ENCODE data around the gene PPP1R3G. TPM values are rescaled to one million over a fixed set of nuclear protein-coding genes. Genes with fewer than 3 reads are reported as not detected.
A peak's percentile ranks its signal among the peaks of the same experiment; 100 is the strongest.

The PPP1R3G gene
- total and polyA plus RNA-seq, 12 donors = 3.8 to 12.2 (median 8.0) TPM

DNA sequence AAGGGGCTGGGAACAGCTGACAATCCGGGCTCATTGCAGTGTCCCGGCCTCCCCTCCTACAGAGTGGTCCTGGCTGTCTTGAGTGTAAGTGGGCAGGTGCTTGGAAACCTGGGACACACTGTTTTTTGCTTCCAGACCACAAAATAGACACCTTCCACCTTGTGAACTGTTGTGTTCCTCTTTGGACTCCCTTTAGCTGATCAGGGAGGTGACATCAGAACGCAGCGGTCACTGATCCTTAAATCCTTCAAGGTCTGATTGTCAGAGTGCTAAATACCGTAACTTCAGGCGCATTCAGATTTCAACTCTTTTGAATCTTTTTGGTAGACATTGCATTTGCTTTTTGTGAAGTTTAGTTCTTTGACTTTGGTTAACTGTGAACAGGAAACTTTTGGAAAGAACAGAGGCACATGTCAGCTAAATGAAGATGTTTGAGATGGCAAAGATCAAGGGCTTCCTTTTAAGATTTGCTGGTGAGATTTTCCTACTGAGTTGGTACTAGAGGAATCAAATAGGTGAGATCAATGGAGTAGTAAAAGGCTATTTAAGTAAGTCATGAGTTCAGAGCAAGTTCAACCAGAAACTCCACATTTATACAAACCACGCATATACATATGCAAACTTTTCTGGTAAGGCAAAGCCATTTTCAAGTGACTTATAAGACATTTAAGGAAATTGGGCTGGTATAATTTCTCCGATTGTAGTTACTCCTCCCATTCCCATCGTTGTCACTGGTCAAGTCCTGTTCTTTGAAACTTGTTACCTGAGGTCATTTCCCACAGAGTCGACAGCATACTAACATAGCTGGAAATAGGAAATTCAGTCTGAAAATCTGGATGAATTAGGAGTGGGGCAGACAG is 6.3 kb downstream of the PPP1R3G start:
- Histone ChIP-seq H3K27ac (no peak overlapping the region), H3K9me3 (no peaks in the 10 kb centered on the region), H3K4me3 (no peak overlapping the region), H3K36me3 (no peaks in the 10 kb centered on the region), H3K27me3 (peaks cover 0 to 9% (median 0%) of the 10 kb centered on the region in 7 donors), H3K4me1 (peaks cover under 1 to 71% (median 31%) of the 10 kb centered on the region in 9 donors)
- intact Hi-C loops (cut with DNase I) = no loop called here
- DNase-seq = no peak
- TF ChIP-seq, protein P1, sequence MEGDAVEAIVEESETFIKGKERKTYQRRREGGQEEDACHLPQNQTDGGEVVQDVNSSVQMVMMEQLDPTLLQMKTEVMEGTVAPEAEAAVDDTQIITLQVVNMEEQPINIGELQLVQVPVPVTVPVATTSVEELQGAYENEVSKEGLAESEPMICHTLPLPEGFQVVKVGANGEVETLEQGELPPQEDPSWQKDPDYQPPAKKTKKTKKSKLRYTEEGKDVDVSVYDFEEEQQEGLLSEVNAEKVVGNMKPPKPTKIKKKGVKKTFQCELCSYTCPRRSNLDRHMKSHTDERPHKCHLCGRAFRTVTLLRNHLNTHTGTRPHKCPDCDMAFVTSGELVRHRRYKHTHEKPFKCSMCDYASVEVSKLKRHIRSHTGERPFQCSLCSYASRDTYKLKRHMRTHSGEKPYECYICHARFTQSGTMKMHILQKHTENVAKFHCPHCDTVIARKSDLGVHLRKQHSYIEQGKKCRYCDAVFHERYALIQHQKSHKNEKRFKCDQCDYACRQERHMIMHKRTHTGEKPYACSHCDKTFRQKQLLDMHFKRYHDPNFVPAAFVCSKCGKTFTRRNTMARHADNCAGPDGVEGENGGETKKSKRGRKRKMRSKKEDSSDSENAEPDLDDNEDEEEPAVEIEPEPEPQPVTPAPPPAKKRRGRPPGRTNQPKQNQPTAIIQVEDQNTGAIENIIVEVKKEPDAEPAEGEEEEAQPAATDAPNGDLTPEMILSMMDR (IDR thresholded peaks at IDR 0.05) = no peak
- 93 to 96% methylated on average over 10 of the region's 10 CpGs for WGBS, 2 donors
- ATAC-seq = no peak

DNA sequence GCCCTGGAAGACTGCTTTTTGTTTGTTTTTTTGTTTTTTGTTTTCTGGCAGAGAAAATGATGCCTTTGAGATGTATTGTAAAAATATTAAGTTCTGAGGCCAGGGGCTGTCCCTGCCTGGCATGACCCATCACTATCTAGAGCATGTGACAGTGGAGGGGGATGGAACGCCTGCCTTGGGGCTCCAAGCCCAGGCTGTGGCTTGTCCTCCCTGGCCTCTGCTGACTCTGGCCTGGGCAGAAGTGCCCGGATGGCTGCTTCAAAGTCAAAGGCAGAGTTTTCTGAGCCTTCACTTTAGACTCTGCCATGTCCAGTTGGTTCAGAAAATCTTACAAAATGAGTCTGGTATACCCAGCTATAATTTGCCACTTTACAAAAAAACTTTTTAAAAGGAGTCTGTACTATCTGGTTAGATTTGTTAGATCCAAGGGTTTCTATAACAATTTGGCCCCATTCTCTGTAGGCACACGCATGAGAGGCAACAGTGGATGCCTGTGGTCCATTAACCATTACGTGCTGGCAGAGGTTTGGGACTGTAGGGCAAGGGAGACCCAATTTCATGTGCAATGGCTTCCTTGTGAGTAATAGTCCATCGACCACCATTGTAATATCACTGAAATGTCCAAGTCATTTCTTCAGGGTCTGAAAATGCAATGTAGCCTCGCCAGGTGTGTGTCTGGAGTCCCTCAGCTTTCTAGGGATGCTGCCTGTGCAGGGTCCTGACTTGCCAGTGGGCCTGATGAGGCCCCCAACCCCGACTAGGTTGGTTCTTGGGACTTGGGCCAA is 8.3 kb downstream of the PPP1R3G start:
- peaks cover 0 to 77% (median 26%) of the 10 kb centered on the region in 9 donors for H3K4me1 ChIP-seq
- DNase-seq (peak; percentile 43 to 56), ATAC-seq (peak; percentile 55 to 84 (median 72))
- intact Hi-C loops (cut with DNase I) = no loop called here
- H3K9me3 ChIP-seq = no peaks in the 10 kb centered on the region
- peak overlapping the region; percentile 6 to 75 (median 40) for H3K27ac ChIP-seq
- H3K27me3 ChIP-seq = no peaks in the 10 kb centered on the region
- WGBS, 2 donors = 69 to 72% methylated on average over 7 of the region's 7 CpGs
- no peak overlapping the region for H3K4me3 ChIP-seq
- TF ChIP-seq, protein P1 (IDR thresholded peaks at IDR 0.05) = no peak
- H3K36me3 ChIP-seq = no peaks in the 10 kb centered on the region

DNA sequence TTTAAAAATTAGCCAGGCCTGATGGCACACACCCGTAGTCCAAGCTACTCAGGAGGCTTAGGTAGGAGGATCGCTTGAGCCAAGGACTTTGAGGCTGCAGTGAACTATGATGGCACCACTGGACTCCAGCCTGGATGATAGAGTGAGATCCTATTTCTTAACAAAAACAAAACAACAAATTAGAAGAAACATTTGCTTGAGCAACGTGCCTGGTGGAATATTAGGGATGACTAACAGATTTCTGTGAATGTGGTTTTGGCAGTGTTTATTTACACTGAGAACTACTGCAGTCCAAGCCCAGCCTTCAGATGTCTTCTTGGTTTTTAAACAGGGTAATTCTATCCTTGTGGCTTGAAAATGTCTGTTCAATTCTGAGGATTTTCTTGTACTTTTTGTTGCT is 9.2 kb downstream of the PPP1R3G start:
- TF ChIP-seq, protein P1 (IDR thresholded peaks at IDR 0.05) = no peak
- 86 to 87% methylated on average over 3 of the region's 3 CpGs for WGBS, 2 donors
- peaks cover 0 to 69% (median 26%) of the 10 kb centered on the region in 9 donors for H3K4me1 ChIP-seq
- DNase-seq (no peak), ATAC-seq (no peak)
- intact Hi-C loops (cut with DNase I) = no loop called here
- H3K36me3 ChIP-seq = no peaks in the 10 kb centered on the region
- H3K4me3 ChIP-seq = no peak overlapping the region
- no peaks in the 10 kb centered on the region for H3K27me3 ChIP-seq
- H3K27ac ChIP-seq = peak overlapping the region in 4 of 10 donors; percentile 23 to 75 (median 46)
- no peaks in the 10 kb centered on the region for H3K9me3 ChIP-seq

DNA sequence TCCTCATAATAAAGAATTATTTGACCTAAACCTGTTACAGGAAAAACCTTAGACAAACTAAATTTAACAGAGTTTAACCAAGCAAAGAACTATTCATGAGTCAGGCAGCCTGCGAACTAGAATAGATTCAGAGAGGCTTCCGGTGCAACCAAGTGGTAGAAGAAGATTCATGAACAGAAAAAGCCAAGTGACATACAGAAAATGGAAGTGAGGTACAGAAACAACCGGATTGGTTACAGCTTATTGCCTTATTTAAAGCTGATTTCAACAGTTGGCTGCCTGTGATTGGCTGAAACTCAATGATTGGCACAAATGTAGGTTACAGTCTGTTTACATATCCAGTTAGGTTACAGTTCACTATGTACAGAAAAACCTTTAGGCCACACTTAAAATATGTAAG is 10.1 kb downstream of the PPP1R3G start:
- ATAC-seq (no peak), DNase-seq (no peak)
- no peaks in the 10 kb centered on the region for H3K27me3 ChIP-seq
- intact Hi-C loops (cut with DNase I) = no loop called here
- H3K9me3 ChIP-seq = no peaks in the 10 kb centered on the region
- H3K4me1 ChIP-seq = peaks cover 0 to 61% (median 23%) of the 10 kb centered on the region in 9 donors
- H3K36me3 ChIP-seq = no peaks in the 10 kb centered on the region
- H3K4me3 ChIP-seq = no peak overlapping the region
- peak overlapping the region in 6 of 10 donors; percentile 23 to 87 (median 84) for H3K27ac ChIP-seq
- TF ChIP-seq, protein P1 (IDR thresholded peaks at IDR 0.05) = no peak
- WGBS, 2 donors = 66 to 72% methylated on average over 3 of the region's 3 CpGs

Measured in heart right ventricle (tissue), 16 donors.